CD4-positive, alpha-beta T cell treated with Interleukin-4 for 1 hour (primary cell): ENCODE measurements around the gene MYOCOS.
"Not testable (repeated sequence)": the region's sequence is repeated elsewhere in the genome, so short reads cannot be mapped to it uniquely, and the experiment has no call there.

Experiments
- DNase-seq, 2 donors: peaks; one replicate each; pipeline ENCODE4 v3.0.0-alpha.2; 2020 to 2022

MYOCOS gene, protein sequence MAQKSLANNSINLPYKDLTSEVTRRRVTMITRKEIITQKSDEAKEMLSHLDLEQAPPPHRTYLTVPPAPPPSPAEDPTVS

DNA sequence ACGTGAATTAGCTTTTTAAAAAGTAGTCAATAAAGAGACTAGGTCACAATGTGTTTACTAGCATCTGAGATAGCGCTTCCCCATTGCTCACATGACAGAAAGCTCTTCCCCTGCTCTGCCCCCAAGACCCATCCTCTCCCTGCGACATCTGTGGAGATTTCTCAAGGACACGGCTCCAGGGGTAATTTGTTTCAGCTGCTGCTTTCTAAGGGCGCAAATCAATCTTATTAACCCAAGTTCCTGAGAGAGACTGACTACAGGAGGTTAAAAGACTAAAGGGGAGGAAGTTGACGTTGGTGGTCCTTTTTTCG, at the start of gene MYOCOS:
Gene MYOCOS, plus strand, starts transcription at position 92 of the 311 bp plus-strand sequence. CDS start 1,641 bp downstream, outside the sequence.
- DNase-seq = no peak

DNA sequence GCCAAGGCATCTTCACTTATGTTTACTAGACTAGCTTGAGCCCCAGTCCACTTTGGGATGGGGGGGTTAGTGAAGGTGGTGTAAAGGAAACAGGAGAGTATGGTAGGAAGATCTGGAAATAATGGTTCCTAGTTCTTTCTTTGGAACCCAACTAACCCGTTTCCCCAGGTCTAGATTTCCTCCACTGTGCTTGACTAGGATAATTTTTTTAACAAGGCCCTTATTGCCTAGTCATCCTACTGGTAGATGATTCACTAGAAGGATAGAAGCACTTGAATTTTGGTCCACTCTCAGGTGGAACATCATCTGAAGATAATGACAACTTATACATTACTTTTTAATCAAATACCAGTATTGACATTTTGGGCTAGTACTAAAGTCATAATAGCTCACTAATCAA, 45.9 kb upstream of the MYOCOS start:
- no peak for DNase-seq

DNA sequence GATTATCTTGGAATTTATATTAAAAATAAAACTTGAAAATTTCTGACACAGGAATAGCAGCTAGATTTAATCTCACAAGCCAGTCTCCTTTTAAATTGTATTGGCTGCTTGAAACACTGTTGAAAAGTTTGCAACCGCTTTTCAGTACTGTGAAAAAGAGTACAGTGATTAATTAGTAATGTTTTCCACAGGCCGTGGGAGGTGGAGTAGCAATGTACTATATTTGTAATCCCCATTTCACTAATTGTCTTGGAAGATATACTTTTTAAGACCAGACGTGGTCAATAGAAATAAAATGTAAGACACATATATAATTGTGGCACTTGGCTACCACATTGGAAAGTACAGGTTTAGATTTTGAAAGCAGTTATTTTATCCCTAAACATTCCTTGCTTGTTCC, 40.8 kb upstream of the MYOCOS start:
- DNase-seq = no peak

DNA sequence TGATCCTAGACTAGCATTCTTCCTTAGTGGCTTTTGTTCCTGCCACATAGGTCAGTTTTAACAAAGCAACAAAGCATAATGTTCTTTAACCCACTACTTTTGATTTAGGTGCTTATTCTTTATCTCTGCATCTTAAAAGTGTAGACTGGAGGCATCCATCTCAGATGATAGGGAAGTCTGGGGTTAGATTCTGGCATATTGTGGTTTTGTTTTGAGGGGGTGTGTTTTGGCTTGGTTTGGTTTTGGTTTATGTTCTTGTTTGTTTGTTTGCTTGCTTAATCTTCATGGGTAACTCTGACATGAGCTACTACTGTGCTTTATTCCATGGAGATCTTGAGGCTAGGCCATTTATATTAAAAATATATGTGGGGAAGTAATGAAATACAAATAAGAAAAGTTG, 40.3 kb upstream of the MYOCOS start:
- no peak for DNase-seq

DNA sequence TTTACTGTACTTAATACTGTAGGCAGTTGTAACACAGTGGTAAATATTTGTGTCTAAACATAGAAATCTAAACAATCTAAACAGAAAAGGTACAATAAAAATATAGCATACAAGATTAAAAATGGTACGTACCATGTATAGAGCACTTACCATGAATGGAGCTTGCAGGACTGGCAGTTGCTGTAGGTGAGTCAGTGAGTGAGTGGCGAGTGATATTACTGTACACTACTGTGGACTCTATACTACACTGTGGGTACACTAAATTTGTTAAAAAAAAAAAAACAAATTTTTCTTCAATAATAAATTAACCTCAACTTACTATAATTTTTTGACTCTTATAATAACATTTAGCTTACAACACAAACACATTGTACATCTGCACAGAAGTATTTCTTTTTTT, 39.5 kb upstream of the MYOCOS start:
- no peak for DNase-seq

DNA sequence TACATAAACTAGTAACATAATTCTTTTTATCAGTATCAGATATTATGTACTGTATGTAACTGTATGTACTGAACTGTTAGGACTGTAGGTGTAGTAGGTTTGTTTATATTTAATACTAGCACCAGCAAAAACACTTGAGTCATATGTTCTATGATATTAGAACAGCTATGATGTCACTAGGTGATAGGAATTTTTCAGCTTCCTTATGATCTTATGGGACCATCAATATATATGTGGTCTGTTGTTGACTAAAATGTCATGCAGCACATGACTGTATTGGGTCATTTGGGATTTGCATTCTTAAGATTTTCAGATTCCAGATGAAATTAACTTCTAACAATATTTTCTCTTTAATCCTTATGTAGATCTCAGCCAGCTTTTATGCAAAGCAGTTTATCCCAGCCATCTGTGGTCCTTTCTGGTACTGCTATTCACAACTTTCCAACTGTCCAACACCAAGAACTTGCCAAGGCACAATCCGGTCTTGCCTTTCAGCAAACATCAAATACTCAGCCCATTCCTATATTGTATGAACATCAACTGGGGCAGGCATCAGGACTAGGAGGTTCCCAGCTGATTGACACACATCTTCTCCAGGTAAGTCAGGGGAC, 38.3 kb upstream of the MYOCOS start:
- DNase-seq = no peak

DNA sequence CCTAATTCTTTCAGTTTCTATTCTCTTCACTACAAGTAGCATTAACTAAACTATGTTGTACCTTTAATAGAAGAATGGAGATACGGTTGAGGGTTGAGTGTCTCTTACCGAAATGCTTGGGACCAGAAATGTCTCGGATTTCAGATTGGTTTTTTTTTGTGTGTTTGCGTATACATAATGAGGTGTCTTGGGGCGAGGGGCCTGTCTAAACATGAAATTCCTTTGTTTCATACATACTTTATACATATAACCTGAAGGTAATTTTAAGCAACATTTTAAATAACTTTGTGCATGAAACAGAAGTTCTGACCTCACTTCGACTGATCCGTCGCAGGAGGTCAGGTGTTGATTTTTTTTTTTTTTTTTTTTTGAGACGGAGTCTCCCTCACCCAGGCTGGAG, 36.3 kb upstream of the MYOCOS start:
- no peak for DNase-seq

DNA sequence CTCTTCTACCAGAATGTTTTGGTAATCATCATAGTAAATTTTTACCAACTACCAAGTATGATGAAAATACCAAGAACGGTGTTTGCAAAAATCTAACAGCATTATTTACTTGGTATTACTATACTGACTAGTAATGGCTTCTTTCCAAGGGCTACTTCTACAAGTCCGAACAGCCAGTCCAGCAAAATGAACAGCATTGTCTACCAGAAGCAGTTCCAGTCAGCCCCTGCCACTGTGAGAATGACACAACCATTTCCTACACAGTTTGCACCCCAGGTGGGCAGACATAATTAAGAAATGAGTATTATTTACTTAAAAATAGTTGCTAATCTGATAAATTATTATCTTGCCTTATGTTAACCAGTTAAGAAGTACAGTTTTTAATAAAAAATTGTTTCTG, 33.8 kb upstream of the MYOCOS start:
- no peak for DNase-seq

DNA sequence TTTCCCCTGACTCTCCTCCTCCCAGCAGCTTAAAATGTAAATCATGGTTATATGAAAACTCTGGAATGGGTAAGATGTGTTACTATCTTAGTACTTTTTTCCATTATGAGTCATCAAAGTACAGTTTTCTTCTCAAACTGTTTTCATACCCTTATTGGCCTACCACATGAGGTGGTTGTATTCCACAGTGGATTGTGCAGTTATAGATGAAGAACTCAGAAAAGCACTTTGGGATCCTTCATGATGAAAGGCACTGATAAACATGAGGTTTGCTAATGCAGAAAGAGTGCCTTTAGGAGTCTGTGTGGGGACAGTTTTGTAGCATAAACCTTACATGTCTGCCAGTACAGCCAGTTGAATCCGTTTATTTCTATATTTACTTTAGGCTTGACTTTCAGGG, 32.0 kb upstream of the MYOCOS start:
- no peak for DNase-seq

DNA sequence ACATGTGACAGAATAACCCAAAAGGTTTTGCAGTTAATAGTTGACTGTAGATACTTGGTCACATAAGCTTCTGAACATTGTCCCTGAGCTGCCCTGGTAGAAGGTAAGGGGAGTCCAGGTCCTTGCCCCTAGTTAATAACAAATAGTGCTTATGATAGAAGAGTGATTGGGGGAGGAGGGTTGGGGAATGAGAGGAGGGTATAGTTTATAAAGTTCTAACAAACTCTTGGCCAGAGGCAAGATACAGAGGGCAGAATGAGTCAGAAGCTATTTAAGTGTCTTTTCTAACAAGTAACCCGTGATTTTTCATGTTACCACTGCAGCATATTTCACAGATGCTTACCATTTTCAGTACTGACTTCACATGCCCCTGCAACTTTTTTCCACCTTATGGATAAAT, 26.7 kb upstream of the MYOCOS start:
- no peak for DNase-seq

DNA sequence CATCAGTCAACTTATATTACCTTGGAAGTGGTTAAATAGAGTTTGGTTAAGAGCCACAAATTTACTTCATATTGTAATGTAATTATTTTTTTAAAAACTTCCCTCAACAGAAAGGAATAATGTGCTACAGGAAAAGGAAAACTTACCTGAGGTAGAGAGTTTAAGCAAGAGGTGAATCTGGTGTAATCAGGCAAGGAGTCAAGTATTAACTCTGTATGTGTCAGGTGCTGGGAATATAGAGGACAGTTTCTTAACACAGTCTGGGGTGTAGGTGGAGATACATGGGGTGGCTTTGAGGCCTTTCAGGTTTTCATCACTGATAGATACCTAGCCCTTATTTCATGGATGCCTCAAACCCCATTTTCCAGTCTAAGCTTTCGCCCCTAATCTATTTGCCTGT, 25.9 kb upstream of the MYOCOS start:
- no peak for DNase-seq

DNA sequence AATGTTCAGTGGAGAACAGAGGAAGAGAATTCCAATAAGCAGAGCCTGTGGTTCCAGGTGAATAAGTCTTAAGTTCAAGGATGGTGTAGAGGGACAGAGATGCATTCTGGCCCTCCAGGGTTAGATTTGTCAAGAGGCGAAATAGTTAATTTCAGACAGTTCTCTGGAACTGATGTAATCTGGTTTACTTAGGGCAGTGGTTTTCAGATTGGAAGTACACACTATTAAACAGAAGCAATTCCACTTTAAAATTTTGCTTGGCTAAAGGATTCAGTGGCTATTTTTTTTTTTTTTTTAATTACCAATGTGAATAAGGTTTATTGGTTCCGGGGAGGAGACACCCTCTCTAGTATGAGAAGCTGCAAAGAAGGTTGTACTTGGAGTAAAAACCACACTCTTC, 25.3 kb upstream of the MYOCOS start:
- DNase-seq = no peak

DNA sequence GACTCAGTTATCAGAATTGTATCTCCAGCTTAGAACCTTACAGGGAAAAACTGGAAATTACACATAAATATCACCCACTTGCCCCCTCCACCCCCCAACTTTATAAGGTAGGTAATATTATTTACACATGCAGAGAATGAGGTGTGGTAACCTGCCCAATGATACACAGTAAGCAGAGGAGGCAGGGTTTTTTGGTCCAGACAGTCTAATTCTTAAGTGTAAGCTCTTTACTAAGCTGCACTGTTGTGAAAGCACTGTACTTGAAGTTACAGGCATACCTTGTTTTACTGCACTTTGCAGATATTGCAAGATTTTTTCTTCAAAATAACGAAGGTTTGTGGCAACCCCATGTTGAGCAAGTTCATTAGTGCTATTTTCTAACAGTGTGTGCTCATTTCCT, 24.8 kb upstream of the MYOCOS start:
- no peak for DNase-seq

DNA sequence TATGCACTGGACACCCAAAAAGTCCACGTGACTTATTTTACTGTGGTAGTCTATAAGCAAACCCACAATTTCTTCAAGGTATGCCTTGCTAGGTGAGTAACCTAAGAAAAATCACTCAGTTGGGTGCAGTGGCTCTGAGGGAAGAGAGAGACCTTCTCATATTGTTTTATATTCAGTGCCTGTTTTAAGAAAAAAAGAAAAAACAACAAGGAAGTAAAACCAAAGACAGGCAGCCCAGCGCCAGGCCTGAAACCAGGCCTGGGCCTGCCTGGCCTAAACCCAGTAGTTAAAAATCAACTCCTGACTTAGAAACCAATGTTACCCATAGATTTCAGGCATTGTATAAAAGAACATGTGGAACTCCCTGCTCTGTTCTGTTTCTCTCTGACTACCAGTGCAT, 21.7 kb upstream of the MYOCOS start:
- not testable (repeated sequence) for DNase-seq

DNA sequence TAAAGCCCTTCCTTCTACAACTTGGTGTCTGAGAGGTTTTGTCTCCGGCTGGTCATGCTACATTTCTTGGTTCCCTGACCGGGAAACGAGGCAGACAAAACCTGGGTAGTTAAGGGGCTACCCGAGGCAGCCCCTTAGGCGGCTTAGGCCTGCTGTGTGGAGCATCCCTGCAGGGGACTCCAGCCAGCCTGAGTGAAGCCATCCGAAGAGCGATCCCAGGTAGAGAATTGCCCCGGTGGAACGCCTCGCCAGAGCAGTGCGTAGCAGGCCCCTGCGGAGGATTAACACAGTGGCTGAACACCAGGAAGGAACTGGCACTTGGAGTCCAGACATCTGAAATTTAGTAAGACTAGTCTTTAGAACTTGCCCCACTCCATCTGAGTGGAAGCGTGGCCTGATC, 21.2 kb upstream of the MYOCOS start:
- DNase-seq = no peak

DNA sequence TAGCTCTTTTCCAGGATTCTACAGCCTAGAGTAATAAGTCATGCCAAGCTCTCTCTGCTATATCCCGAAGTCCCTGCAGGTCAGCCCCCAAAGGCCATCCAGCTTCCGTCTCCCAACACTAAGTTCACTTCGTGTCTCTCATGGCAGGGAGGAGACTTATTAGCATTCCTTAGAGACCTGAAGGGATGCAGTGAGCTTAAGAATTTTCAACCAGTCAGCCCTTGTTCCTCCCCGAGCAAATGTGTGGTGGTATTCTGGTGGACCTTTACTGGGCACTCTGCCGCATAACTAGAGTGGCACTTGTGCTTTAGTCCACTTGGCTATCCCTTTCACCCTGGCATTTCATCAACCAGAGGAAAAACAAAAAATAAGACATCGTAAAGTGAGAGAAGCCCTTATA, 19.0 kb upstream of the MYOCOS start:
- DNase-seq = not testable (repeated sequence)

DNA sequence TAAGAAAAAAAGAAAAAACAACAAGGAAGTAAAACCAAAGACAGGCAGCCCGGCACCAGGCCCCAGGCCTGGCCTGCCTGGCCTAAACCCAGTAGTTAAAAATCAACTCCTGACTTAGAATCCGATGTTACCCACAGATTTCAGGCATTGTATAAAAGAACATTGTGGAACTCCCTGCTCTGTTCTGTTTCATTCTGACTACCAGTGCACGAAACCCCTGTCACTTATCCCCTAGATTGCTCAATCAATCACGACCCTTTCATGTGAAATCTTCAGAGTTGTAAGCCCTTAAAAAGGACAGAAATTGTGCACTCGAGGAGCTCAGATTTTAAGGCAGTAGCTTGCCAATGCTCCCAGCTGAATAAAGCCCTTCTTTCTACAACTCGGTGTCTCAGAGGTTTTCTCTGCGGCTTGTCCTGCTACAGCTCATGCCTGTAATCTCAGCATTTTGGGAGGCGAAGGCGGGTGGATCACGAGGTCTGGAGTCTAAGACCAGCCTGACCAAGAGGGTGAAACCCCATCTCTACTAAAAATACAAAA, 15.6 kb upstream of the MYOCOS start:
- DNase-seq = no peak

DNA sequence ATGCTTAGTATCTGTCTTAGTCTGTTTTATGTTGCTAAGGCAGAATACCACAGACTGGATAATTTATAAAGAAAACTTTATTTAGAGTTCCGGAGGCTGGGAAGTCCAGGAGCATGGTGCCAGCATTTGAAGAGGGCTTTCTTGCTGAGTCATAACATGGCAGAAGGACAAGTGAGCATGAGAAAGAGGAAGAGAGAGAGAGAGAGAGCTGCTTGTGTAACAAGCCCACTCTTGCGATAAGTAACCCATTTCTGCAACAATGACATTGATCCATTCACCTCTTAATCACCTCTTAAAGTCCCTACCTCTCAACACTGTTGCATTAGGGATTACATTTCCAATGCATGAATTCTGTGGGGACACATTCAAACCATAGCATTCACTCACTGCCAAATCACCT, 11.7 kb upstream of the MYOCOS start:
- DNase-seq = no peak

DNA sequence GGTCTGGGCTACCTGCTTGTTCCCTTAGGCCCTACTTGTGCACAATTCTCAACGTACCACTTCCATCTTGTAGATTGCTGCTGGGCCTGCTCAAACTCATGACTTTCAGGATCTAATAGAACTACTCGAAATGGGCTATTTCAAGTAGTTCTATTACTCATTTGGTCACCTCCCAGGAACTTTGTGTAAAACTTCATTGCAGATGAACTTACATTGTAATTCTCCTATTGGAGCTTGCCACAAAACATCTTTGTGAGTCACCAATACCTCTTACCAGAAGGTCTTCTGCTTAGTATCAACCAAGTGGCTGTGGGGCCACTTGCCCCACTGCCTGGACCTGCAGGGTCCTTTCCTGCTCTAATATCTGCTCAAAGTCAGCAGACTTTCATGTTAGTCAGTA, 10.7 kb upstream of the MYOCOS start:
- DNase-seq = no peak

DNA sequence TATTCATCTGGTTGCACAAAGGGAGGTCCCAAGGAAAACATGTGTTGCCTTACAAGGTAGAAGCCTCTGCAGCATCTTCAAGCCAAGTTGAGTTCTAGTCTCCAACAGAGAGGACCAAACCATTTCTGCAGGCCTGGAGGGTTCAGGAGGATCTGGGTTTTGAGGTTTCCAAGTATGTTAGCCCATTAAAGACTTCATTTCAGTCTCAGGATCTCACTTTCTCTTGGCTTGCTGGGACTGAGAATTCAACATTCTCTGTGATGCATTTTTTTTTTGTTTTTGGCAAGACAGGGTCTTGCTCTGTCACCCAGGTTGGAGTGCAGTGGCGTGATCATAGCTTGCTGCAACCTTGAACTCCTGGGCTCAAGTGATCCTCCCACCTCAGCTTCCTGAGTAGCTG, 8.8 kb upstream of the MYOCOS start:
- no peak for DNase-seq

DNA sequence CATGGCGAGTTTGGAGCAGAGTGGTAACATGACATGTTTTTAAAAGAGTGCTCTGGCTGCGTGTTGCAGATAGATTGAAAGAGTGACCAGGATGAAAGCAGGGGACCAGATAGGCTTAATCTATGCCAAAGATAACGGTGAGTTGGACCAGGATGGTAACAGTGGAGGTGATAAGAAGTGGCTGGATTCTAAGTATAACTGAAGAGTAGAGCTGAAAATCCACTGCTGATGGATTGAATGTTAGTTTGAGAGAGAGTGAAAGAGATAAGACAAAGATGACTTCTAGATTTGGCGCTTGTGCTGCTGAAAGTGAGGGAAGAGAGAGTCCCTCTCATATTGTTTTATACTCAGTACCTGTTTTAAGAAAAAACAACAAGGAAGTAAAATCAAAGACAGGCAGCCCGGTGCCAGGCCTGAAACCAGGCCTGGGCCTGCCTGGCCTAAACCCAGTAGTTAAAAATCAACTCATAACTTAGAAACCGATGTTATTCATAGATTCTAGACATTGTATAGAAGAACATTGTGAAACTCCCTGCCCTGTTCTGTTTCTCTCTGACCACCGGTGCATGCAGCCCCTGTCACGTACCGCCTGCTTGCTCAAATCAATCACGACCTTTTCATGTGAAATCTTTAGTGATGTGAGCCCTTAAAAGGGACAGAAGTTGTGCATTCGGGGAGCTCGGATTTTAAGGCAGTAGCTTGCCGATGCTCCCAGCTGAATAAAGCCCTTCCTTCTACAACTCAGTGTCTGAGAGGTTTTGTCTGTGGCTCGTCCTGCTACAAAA, 6.7 kb upstream of the MYOCOS start:
- DNase-seq = not testable (repeated sequence)

DNA sequence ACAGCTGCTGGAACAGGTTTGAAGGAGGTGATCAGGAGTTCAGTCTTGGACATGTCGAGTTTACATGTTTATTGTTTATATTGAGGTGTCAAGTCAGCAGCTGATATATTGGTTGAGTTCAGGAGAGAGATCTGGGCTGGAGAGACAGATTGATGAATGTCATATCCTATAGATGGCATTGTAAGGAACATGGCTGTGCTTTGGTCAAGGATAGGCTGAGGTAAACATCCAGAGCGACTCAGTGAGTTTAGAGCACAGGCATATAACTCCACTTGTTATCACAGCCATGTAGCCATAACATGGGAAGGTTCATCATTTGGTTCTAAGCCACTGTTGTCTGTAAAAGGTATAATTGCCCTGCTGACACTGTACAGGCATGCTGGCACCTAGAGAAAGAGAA, 5.5 kb upstream of the MYOCOS start:
- no peak for DNase-seq

DNA sequence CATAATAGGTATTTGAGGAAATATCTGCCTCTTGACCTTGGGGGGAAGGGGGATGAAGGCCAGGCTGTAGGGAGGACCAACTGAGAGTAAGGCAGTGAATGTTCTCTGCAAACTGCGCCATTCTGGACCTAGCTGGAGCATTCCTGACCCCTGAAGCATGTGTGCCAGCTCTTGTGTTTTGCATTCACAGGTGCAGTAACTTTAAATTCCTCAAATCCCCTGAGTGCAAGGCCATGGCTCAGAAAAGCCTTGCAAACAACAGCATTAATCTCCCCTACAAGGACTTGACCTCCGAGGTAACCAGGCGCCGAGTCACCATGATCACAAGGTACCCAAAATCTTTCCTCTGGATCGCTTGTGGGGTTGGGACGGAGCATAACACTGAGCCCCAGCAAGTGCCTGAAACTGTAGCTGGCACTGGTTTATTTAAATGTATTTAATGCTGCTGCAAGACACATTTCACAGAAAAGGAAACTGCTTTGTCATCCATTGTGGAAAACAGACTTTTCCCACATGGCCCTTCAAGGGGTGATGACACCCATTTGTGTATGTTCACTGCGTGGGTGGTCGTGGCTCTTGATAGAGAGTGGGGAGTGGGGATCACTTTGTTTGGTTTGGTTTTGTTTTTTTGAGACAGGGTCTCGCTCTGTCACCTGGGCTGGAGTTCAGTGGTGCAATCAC, 1.7 kb downstream of the MYOCOS start:
- no peak for DNase-seq

DNA sequence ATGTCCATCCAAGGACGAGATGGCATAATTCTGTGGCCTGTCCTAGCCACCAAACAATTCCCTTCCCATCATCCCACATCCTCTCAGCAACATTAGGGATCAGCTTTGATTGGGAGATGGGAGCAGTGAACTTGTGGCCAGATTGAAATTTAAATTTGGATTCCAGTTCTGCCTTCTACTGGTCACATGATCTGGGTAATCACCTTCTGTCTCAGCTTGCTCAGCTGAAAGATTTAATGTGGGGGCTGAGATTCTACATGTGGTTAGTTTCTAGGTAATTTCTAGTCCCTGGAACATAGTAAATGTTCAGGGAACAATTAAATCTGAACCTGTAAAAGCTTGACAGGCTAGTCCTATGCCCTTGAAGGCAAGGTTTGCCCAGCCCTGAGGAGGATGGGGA, 3.2 kb downstream of the MYOCOS start:
- no peak for DNase-seq
